ENCODE measurements around the gene LMX1B.

DNA sequence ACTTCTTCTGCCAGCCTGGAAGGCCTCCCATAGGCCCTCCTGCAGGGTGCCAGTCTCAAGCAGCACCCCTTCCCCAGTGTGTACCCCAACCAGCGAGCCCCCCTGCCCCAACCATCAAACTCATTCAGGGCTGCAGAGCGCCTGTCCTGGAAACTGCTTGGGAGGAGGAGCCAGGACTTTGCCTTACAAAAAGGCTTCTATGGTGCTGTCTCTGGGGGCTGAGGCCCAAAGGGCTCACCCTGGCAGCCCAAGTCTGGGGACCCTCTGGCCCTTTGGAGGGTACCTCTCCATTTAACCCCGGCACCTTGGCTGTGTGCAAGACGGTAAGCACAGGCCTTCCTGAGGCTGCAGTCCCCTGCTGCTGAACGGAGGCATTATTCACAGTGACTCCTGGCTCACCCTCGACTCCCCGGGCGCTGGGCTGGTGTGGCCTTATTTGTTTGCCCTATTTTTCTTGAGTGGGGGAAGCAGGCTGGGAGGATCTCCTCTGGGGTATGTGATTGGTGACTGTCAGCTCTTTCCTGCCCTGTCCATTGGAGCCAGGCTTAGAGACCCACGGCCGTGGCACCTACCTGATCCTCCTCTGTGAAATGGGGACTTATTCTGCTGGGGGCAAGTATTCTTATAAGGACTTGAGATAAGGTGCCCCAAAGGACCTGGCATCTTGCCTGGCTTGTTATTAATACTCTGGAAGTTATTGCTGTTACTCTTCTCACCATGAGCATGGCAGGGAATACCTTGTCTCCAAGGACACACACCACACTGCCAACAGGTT lies 5.8 kb downstream of the LMX1B start:
- TF ChIP-seq, protein P1, sequence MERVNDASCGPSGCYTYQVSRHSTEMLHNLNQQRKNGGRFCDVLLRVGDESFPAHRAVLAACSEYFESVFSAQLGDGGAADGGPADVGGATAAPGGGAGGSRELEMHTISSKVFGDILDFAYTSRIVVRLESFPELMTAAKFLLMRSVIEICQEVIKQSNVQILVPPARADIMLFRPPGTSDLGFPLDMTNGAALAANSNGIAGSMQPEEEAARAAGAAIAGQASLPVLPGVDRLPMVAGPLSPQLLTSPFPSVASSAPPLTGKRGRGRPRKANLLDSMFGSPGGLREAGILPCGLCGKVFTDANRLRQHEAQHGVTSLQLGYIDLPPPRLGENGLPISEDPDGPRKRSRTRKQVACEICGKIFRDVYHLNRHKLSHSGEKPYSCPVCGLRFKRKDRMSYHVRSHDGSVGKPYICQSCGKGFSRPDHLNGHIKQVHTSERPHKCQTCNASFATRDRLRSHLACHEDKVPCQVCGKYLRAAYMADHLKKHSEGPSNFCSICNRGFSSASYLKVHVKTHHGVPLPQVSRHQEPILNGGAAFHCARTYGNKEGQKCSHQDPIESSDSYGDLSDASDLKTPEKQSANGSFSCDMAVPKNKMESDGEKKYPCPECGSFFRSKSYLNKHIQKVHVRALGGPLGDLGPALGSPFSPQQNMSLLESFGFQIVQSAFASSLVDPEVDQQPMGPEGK (CRISPR knock-in tag; IDR thresholded peaks at IDR 0.05; ENCODE audit: borderline replicate concordance) = no peak
- TF ChIP-seq BACH2 (CRISPR knock-in tag; IDR thresholded peaks at IDR 0.05; ENCODE audit: borderline replicate concordance) = no peak
- no peak for TF ChIP-seq ZFP30 (CRISPR knock-in tag; IDR thresholded peaks at IDR 0.05)
- TF ChIP-seq, protein P2, sequence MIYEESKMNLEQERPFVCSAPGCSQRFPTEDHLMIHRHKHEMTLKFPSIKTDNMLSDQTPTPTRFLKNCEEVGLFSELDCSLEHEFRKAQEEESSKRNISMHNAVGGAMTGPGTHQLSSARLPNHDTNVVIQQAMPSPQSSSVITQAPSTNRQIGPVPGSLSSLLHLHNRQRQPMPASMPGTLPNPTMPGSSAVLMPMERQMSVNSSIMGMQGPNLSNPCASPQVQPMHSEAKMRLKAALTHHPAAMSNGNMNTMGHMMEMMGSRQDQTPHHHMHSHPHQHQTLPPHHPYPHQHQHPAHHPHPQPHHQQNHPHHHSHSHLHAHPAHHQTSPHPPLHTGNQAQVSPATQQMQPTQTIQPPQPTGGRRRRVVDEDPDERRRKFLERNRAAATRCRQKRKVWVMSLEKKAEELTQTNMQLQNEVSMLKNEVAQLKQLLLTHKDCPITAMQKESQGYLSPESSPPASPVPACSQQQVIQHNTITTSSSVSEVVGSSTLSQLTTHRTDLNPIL (CRISPR knock-in tag; IDR thresholded peaks at IDR 0.05; ENCODE audit: low read depth) = no peak

Measured in SK-N-SH treated with all-trans-retinoic acid at 6 μM for 48 hours (cell line).